Measurements from ENCODE around the gene GRPEL1.

DNA sequence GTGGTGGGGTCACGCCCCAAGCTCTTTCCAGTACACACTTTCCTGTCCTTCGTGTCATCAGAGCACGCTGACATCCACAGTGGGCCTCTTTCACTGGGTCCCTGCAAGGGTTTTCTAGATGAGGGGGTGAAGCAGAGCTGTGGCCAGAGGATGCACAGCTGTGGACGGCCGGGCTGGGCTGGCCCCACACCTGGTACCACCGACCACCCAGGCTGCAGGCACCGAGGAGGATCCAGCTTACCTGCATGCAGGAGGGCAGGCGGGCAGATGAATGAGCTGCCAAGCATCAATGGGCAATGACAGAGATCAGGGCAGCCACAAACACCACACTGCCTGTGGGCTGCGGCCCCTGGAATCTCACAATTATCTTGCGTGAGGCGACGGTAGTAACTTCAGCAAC lies 9.5 kb upstream of the GRPEL1 start:
- TF ChIP-seq POLR2A (IDR thresholded peaks at IDR 0.05; ENCODE audit: low read depth): no peak
- TF ChIP-seq, protein P1, sequence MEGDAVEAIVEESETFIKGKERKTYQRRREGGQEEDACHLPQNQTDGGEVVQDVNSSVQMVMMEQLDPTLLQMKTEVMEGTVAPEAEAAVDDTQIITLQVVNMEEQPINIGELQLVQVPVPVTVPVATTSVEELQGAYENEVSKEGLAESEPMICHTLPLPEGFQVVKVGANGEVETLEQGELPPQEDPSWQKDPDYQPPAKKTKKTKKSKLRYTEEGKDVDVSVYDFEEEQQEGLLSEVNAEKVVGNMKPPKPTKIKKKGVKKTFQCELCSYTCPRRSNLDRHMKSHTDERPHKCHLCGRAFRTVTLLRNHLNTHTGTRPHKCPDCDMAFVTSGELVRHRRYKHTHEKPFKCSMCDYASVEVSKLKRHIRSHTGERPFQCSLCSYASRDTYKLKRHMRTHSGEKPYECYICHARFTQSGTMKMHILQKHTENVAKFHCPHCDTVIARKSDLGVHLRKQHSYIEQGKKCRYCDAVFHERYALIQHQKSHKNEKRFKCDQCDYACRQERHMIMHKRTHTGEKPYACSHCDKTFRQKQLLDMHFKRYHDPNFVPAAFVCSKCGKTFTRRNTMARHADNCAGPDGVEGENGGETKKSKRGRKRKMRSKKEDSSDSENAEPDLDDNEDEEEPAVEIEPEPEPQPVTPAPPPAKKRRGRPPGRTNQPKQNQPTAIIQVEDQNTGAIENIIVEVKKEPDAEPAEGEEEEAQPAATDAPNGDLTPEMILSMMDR (IDR thresholded peaks at IDR 0.05): no peak
- TF ChIP-seq EP300 (IDR thresholded peaks at IDR 0.05): no peak
- no peak for TF ChIP-seq POLR2AphosphoS5 (IDR thresholded peaks at IDR 0.05)
